NCI-H1092 treated with DMSO at 0.1 percent for 48 hours (cell line): Measurements from ENCODE around the gene DNAI2.
"Not testable (repeated sequence)": the region's sequence is repeated elsewhere in the genome, so short reads cannot be mapped to it uniquely, and the experiment has no call there.

Experiments used
- DNase-seq: peaks from one replicate; lab custom pipeline; 2025; lab: John Stamatoyannopoulos, UW

The DNAI2 gene

DNA sequence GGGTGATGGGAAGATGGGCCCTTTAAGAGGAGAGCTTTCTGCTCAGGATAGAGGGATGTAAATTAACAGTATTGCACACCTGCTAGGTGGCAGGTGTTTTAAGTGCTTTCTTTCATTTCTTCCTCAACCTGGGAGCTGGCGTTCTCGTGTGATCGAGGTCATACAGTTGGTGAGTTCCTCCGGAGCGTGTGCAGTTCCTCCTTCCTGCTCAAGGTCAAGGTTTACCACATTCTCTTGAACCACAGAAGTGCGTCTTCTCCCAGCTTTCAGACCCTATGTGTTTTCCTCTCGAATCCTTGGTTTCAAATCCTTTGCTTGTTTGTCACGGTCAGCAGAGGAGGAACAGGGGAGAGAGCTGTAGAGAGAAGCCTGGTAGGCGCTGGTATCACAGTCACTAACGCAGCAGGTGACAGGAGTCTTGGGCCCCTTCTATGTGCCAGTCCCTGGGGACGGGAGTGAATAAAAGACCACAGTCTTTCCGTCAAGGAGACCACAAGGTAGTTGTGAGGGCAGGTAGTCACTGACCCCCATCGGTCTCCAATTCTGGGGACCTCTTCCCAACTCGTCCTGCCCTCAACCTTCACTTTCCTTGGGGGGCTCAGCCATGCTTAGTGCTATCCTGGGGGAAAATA lies 791 bp downstream of the DNAI2 start:
- no peak for DNase-seq

DNA sequence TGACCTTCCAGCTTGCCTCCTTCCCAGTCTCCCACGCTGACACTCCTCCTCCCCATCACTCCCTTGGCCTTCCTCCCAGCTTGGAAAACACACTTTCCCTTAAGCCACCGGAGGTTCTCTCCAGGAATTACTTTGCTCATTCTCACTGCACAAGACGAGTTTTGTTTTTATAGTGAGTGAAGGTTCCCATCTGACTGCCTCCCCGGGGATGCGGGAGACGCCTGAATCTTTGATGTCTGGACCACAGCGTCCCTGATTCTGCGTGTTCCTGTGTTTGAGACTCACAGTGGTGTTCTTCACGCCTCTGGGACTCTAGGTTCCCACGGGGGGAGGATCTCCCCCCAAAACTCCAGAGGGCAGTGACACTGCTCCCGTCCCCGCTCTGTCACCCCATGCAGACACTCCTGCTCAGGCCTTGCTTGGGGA lies 2.0 kb downstream of the DNAI2 start:
- no peak for DNase-seq

DNA sequence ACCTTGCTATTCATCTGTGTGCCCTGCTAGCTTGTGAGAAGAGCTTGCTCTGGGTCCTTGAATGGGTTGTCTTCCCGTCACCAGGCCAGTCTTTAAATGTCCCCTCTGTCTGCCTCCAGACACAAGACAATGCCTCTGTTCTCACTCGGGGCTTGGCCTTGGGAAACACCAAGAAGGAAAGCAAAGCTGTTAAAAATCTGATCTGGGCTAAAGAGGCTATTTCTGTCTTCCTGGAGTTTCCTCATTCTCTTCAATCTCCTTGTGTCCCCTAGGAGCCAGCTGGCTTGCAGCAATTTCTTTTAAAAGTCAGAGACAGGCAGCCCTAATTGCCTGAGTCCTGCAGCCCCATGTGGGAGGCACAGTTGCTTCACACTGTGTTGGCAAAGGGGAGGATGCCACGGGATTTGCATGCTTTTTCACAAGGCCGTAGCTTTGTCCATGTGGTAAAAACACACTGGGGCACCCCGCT lies 2.5 kb downstream of the DNAI2 start:
- no peak for DNase-seq

DNA sequence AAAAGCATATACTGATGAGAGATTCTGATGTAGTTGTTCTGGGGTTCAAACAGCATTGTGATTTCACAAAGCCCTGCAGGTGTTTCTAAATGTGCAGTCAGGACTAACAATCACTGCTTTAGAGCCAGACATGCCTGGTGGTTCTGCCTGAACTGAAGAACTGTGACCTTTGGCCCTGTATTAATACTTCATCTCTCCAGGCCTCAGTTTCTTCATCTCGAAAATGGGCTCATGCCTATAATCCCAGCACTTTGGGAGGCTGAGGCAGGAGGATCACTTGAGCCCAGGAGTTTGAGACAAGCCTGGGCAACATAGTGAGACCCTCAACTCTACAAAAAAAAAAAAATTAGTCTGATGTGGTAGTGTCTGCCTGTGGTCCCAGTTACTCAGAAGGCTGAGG lies 3.9 kb downstream of the DNAI2 start:
- DNase-seq = no peak

DNA sequence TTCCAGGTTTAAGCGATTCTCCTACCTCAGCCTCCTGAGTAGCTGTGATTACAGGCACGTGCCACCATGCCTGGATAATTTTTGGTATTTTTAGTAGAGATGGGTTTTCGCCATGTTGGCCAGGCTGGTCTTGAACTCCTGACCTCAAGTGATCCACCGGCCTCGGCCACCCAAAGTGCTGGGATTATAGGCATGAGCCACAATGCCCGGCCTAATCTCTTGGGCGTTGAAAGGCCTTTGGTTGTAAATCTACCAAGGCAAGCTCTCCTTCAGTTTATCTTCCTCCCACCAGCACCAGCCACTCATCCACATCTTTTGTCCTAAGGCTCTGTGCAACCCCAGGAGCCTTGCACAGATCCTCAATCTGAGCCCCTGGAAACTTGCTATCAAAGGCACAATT lies 5.6 kb downstream of the DNAI2 start:
- not testable (repeated sequence) for DNase-seq

DNA sequence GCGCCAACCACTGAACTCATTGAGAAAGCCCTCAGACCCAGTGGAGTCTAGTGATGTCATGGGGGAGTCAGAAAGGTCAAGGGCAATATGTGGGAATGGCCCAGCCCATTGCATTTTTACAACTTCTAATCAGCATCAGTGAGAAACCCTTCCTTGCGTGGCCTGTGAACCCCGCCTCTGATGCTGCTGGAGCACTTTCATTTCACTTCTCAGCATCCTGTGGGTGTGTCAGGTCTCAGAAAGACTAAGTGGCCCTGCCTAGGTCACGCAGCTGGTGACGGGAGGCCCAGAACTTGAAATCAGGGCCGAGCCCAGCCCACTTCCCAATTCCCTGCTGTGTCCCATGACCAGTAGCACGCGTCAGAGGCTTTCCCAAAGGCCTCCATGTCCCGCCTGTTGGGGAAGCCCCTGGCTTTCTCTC lies 6.1 kb downstream of the DNAI2 start:
- no peak for DNase-seq

DNA sequence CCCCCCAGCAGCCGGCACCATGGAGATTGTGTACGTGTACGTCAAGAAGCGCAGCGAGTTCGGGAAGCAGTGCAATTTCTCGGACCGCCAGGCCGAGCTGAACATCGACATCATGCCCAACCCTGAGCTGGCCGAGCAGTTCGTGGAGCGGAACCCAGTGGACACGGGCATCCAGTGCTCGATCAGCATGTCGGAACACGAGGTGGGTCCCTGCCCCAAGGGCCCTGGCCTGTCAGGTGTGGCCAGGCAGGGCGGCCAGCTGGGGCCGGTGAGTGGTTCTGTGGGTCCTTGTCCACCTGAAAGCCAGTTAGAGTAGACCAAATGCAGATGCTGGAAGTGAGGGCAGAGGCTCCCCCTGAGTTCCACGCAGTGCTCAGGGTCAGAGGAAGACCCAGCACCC lies 7.8 kb downstream of the DNAI2 start:
- DNase-seq = no peak

DNA sequence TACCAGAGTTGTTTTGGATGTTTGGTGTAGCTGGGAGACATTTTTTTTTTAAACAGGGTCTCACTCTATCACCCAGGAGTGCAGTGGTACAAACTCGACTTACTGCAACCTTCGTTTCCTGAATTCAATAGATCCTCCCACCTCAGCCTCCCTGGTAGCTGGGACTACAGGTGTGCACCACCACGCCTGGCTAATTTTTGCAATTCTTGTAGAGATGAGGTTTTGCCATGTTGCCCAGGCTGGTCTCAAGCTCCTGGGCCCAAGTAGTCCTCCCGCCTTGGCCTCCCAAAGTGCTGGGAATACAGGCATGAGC lies 8.2 kb downstream of the DNAI2 start:
- not testable (repeated sequence) for DNase-seq

DNA sequence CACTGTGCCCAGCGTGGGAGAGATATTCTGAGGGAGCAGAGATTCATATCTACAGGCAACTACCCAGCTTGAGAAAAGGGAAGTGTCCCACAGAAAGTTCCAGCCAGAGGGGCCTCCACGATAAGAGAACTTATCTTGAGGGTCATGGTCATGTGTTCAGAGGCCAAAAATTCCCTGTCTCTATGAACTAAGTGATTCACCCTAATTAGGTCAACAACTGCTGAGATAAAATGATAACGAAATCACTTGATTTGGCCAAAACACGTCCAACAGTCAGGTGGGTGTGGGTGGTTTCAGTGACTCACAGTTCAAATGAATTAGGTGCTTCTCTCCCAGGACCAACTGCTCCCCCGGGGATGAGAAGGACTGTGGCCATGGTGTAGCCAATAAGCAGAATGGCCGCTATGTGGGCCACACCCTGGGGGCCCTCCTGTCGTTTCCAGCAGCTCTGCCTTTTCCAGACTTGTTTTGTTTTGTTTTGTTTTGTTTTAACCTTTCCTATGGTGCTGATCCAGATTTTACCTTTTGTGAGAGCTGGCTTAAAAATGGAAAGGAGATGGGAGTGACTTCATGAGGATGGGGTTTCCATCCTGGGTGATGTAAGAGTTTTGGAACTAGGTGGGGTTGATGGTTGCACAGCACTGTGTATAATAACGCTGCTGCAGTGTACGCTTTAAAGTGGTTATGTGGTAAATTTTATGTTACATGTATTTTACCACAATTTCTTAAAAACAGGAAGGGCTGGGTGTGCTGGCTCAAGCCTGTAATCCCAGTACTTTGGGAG lies 8.7 kb downstream of the DNAI2 start:
- no peak for DNase-seq

DNA sequence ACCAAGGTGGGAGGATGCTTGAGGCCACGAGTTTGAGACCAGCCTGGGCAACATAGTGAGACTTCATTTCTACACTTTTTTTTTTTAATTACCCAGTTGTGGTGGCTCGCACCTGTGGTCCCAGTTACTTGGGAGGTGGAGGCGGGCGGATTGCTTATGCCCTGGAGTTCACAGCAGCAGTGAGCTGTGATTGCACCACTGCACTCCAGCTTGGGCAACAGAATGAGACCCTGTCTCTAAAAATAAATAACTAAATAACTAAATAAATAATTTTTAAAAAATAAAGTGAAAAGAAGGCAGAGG lies 9.3 kb downstream of the DNAI2 start:
- DNase-seq = no peak

DNA sequence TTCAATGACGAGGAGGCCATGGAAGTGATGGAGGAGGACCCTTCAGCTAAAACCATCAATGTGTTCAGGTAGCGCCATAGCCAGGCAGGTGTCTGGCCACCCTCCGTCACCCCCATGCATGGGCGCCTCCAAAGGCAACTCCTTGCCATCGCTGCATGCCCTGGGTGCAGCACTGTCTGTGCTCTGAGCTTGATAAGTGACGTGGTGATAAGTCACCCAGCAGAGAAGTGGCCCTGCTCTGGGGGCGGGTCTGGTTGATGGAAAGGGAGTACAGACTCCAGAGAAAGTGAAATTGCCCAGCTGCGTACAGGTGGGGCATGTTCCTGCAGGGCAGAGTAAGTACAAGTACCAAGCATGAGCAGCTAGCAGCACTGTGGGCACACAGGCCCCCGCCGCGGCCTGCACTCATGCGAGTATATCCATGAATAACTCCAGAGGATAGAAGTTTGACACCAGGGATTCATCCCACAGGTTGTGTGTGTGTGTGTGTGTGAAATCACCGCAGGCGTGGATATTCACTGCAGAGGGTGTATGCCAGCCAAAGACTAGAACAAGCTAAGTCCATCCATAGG lies 13.1 kb downstream of the DNAI2 start:
- DNase-seq = no peak

DNA sequence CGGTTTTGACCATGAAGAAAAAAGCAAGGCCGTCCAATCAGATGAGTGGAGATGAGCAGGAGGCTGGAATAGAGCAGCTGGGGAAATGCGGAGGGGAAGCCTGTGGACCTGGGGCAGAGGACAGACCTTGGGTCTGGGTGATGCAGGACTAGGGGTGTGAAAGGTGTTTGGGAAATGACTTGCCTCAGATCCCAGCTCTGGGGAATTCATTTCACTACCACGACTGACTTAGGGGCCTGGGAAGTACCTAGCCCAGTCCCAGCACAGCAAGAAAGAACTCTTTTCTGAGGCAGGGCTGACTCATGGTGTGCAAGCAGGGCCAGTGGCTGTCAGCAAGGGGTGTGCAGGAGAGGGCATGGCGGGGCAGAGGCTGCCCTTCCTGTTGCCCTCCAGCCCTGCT lies 14.8 kb downstream of the DNAI2 start:
- DNase-seq = no peak

DNA sequence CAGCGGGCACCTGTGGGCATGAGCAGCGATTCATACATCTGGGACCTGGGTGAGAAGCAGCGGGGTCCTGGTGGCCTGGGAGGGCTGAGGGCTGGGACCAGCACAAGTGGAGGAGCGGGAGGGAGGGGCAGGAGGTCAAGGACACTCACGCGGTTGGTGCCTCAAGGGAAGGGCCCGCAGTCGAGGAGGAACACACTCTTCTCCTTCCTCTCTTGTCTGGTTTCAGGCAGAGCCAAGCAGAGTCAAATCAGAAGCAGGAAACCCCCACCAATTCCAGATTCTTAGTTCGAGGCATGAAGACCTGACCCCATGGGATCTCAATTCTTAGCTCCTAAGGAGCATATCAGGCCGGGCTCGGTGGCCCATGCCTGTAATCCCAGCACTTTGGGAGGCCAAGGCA lies 15.7 kb downstream of the DNAI2 start:
- no peak for DNase-seq

DNA sequence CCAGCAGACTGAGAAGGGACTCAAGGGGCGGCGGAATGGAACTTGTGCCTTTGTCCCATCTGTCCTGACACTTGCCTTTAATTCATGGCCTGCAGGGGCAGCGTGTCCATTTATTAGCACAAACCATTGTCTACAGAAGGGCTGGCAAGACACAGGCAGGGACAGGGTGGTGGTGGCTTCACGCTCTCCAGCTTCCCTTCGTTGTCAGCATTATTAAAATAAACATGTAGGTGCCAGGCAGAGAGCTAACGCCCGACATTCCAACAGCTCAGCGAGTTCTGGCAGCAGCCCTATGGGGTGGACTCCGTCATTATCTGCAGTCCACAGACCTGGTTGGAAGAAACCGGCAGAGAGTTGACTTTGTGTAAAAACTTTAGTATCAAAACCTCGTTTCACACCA lies 16.3 kb downstream of the DNAI2 start:
- no peak for DNase-seq

DNA sequence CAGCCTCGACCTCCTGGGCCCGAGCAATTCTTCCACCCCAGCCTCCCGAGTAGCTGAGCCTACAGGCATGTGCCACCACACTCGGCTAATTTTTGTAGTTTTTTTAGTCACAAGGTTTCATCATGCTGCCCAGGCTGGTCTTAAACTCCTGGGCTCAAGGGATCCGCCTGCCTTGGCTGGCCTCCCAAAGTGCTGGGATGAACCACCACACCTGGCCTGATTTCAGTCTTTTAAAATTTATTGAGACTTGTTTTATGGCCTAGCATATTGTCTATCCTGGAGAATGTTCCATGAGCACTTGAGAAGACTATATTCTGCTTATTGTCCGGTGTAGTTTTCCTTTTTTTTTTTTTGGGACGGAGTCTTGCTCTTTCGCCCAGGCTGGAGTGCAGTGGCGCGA lies 18.5 kb downstream of the DNAI2 start:
- DNase-seq = no peak

DNA sequence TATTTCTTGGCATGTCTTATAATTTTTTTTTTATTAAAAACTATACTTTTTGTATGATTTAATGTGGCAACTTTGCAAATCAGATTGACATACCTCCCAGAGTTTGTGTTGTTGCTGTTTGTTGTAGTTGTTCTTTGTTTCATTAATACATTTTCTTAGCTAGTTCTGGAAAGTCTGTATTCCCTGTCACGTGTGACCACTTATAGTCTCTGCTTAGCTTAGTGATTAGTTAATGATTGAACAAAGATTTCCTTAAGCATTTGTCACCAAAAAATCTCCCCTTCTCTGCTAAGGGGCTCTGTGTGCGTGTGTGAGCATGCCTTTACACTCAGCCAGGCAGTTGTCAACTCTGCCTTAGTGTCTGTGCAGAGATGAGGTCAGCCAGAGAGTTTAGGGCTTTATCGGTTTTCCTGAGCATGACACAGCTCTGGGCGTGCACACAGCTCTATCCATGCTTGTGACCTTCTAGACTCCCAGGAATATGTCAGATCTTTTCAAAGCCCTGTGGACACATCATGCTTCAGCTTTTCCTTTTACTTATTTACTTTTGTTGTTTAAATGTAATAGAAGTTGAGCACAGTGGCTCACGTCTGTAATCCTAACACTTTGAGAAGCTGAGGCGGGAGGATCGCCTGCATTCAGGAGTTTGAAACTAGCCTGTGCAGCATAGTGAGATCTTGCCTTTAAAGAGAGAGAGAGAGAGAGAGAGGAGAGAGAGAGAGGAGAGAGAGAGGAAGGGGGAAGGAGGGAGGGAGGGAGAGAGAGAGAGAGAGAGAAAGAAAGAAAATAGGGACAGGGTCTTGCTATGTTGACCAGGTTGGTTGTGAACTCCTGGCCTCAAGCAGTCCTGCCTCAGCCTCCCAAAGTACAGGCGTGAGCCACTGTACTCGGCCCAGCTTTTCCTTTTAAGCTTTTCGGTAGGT lies 21.9 kb downstream of the DNAI2 start:
- no peak for DNase-seq

DNA sequence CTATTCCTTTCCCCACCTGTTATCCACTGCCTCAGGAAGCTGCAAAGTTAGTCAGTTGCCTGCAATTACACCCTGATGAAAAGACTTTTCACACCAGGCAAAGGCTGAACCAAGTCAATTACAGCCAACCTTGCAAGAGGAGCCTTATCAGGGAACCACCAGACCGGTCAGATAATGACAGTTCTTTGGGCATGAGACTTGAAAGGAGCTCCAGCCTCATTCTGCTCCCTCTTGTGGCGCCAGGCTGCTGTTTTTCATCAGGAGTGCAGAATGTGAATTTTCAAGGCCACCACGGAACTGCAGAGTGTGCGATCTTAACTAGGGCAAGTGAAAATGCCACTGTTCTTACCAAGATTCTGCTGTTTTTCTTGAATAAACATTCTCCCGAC lies 22.5 kb downstream of the DNAI2 start:
- peak; percentile 25 for DNase-seq

DNA sequence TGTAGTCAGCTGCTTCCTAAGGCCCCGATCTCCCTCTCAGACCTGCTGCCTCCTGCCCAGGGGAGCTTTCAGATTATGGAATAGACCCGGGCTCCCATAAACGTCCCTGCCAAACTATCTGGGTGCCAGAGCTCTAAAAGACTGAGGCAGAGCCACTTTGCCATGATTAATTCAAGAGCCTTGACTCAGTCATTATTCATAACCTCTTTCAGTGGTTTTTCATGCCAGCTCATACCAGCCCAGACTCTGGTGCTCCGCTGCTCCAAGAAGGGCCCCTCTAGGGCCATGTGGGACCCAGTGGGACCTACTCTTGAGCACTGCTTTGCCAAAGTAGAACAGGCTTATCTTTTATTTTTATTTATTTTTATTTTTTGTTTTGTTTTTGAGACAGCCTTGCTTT lies 23.9 kb downstream of the DNAI2 start:
- no peak for DNase-seq

DNA sequence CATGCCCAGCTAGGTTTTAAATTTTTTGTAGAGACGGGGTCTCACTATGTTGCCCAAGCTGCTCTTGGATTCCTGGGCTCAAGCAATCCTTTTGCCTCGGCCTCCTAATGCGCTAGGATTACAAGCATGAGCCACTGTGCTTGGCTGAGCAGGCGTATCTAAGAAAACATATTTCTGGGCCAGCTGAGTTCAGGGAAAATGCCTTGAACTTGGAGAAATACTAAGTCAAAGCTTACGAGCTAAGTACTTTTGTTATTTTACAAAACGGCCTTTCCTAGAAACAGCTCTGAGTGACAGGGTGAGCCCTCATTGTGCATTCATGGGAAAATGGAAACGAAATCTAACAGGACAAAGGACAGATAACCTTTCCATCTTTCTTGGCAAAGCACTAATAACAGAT lies 24.7 kb downstream of the DNAI2 start:
- DNase-seq = no peak

DNA sequence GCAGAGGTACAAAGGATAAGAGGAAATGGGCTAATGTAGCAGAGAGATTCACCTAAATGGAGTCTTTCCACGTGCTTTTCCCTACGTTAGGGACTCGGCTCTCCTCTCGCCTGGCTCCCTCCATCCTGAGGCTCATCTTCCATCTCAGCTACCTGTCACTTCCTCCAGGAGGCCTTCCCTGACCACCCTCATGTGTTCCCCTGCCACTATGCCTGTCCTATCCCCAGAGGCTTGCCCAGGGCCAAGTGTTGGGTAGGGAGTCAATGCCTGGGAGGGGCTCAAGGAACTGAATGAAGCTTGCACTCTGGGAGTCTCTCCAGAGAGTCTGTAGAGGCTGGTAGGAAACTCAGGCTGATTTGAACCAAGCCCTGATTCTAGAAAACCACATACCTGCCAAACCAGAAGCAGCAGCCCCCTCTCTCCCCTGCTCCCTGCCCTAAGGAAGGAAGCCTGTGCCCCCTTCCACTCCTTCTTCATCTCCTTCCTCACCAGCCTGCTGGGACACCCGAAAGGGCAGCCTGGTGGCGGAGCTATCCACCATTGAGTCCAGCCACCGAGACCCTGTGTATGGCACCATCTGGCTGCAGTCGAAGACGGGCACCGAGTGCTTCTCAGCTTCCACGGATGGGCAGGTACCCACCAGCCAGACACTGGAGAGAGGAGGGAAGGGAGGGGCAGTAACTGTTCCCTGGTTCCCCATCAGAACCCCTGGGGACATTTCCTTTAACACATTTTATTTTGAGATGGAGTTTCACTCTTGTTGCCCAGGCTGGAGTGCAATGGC lies 25.4 kb downstream of the DNAI2 start:
- no peak for DNase-seq

DNA sequence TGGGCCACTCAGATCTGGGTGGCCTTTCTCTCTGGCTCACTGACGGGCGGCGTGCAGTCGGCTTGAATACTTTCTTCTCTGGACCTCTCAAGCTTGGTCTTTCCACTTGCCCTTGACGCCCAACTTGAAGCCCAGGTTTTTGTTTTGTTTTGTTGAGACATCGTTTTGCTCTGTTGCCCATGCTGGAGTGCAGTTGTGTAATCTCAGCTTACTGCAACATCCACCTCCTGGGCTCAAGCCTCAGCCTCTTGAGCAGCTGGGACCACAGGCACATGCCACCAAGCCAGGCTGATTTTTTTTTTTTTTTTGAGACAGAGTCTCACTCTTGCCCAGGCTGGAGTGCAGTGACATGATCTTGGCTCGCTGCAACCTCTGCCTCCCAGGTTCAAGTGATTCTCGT lies 29.3 kb downstream of the DNAI2 start:
- DNase-seq = no peak

DNA sequence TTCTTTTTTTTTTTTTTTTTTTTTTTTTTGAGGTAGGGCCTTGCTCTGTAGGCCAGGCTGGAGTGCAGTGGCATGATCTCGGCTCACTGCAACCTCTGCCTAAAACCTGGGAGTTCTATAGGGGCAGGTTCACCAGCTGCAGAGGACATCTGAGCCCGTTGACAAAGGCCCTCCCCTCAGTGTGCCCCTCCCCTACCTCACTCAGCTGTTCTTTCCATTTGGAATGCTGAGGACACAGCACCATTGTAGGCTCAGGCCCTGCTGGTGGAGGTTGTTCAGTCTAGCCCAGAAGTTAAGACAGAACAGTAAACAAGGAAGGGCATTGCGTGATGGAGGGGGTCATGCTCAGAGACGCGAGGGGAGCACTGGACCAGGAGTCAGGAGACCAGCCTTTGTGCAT lies 30.1 kb downstream of the DNAI2 start:
- no peak for DNase-seq
